Keratinocyte (primary cell): ENCODE measurements around the gene DENND5A. TPM values are rescaled to one million over a fixed set of nuclear protein-coding genes. Genes with fewer than 3 reads are reported as not detected.

Experiments used
- DNase-seq: peaks from one replicate; pipeline ENCODE4 v3.0.0-alpha.2; 2011; ENCODE audit warnings: low read depth, missing footprints, low spot score
- FAIRE-seq: peaks from 2 replicates; lab custom pipeline; 2011; peaks lifted over from hg19 to GRCh38; lab: Jason Lieb, UNC
- H2AFZ ChIP-seq: 2 replicates; pipeline ENCODE4 v1.6.0; 2012; ENCODE audit warnings: low read length, control low read depth, inconsistent platforms; ENCODE audit not compliant: control insufficient read depth
- H3K27ac ChIP-seq: 2 replicates; pipeline ENCODE4 v1.5.1; 2011; ENCODE audit warnings: low read length; ENCODE audit not compliant: control insufficient read depth, insufficient read depth
- H3K27me3 ChIP-seq: 3 replicates; pipeline ENCODE4 v1.6.0; 2011; ENCODE audit warnings: low read length; ENCODE audit not compliant: control insufficient read depth, insufficient read depth; ENCODE audit errors: extremely low read depth
- H3K36me3 ChIP-seq, 2 experiments: 2 replicates in 1 of 2; 3 replicates in 1 of 2; pipeline ENCODE4 v1.5.1; 2011; ENCODE audit warnings: low read length in 2 of 2, mild to moderate bottlenecking in 1 of 2; ENCODE audit not compliant: control insufficient read depth in 2 of 2, insufficient read depth in 2 of 2; ENCODE audit errors: extremely low read depth in 1 of 2
- H3K4me1 ChIP-seq: 3 replicates; pipeline ENCODE4 v1.5.1; 2011; ENCODE audit warnings: low read length; ENCODE audit not compliant: control insufficient read depth, insufficient read depth; ENCODE audit errors: extremely low read depth
- H3K4me2 ChIP-seq: 3 replicates; pipeline ENCODE4 v1.6.0; 2011; ENCODE audit warnings: low read depth, low read length; ENCODE audit not compliant: control insufficient read depth, insufficient read depth; ENCODE audit errors: extremely low read depth
- H3K4me3 ChIP-seq, 3 experiments: fragments of 200-600 bp in 1 of 3; sonication (generic) in 1 of 3; 2 replicates in 2 of 3; 3 replicates in 1 of 3; pipeline ENCODE4 v1.5.1; 2011 to 2016; ENCODE audit warnings: low read length in 3 of 3, mild to moderate bottlenecking in 3 of 3, control low read depth in 2 of 3, inconsistent platforms in 1 of 3, low read depth in 1 of 3, mixed read lengths in 1 of 3, mixed run types in 1 of 3, moderate library complexity in 1 of 3; ENCODE audit not compliant: control insufficient read depth in 2 of 3, insufficient read depth in 2 of 3; ENCODE audit errors: extremely low read depth in 1 of 3
- H3K79me2 ChIP-seq: 2 replicates; pipeline ENCODE4 v1.6.0; 2012; ENCODE audit warnings: low read length; ENCODE audit not compliant: control insufficient read depth, insufficient read depth
- H3K9ac ChIP-seq: 3 replicates; pipeline ENCODE4 v1.6.0; 2011; ENCODE audit warnings: low read length; ENCODE audit not compliant: control insufficient read depth, insufficient read depth; ENCODE audit errors: extremely low read depth
- H3K9me1 ChIP-seq: 3 replicates; pipeline ENCODE4 v1.6.0; 2011; ENCODE audit warnings: low read length; ENCODE audit not compliant: control insufficient read depth, insufficient read depth; ENCODE audit errors: extremely low read depth
- H3K9me3 ChIP-seq: 2 replicates; pipeline ENCODE4 v1.5.1; 2012; ENCODE audit warnings: low read depth, low read length; ENCODE audit not compliant: control insufficient read depth
- H4K20me1 ChIP-seq: 3 replicates; pipeline ENCODE4 v1.6.0; 2011; ENCODE audit warnings: low read length; ENCODE audit not compliant: control insufficient read depth, insufficient read depth; ENCODE audit errors: extremely low read depth
- EZH2 ChIP-seq: IDR thresholded peaks from one replicate; pipeline ENCODE4 v1.6.1; 2012; ENCODE audit warnings: inconsistent platforms, mild to moderate bottlenecking, low read length, moderate library complexity
- dilution Hi-C: fragments of 300-500 bp; cut with MboI; formaldehyde crosslinking; loops from one replicate; pipeline ENCODE4 v1.7.0; 2020; ENCODE audit warnings: low sequenced_read_pairs; ENCODE audit not compliant: extremely low pct_ligation_motif_present
- polyA plus RNA-seq, 5 experiments: library from polyadenylated mRNA; depleted of rRNA in 3 of 5; stranded (reverse) in 3 of 5; stranded (forward) in 1 of 5; unstranded in 1 of 5; fragments of >200 nt; gene quantifications; 1 replicate in 1 of 5; 2 replicates in 3 of 5; 3 replicates in 1 of 5; pipeline versions ENCODE4 v1.2.1 to v1.2.3, GENCODE V29; 2011 to 2012; ENCODE audit warnings: missing spikeins in 2 of 5, low read depth in 1 of 5, low replicate concordance in 1 of 5
- TF ChIP-seq, protein P1 (sequence below), 3 experiments: IDR thresholded peaks in 1 of 3; conservative IDR thresholded peaks in 1 of 3; optimal IDR thresholded peaks in 1 of 3; 2 replicates in 2 of 3; 3 replicates in 1 of 3; pipeline versions ENCODE3 to v1.5.1; 2011; ENCODE audit warnings: low read length in 3 of 3, mild to moderate bottlenecking in 3 of 3, moderate library complexity in 2 of 3, control low read depth in 1 of 3, inconsistent platforms in 1 of 3; ENCODE audit not compliant: insufficient read depth in 2 of 3; ENCODE audit errors: extremely low read depth in 1 of 3

DENND5A gene
- polyA plus RNA-seq, 1 donor (not counting 4 experiments of a cell fraction or from before 2014, with no cell fraction given), result 49.1 TPM

DNA sequence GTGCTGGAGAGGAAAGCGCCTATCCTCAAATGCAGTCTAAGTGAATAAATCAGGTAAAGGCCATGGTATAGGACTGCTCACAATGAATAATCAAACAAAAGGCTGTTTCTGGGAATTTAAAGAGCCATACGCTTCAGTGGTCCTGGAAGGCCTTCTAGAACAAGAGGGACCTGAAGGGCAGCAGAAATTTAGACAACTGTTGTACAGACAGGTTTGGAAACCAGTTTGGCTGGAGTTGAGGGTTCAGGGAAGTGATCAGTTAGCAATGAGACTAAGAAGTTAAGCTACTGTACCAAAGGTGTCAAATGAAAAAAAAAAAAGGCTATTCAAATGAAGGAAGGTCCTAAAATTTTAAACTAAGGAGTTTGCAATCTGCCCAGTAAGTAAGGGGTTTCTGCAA, 117.1 kb downstream of the DENND5A start:
- no peaks in the 10 kb centered on the region for H3K79me2 ChIP-seq
- DNase-seq (no peak), FAIRE-seq (no peak)
- no peaks in the 10 kb centered on the region for H3K9me1 ChIP-seq
- H2AFZ ChIP-seq, result no peak overlapping the region
- peaks cover 22 to 26% of the 10 kb centered on the region in 2 experiments for H3K36me3 ChIP-seq
- no peak overlapping the region for H3K4me3 ChIP-seq
- no peak overlapping the region for H3K27ac ChIP-seq
- H3K4me2 ChIP-seq, result no peak overlapping the region
- no peaks in the 10 kb centered on the region for H3K9me3 ChIP-seq
- TF ChIP-seq, protein P1, sequence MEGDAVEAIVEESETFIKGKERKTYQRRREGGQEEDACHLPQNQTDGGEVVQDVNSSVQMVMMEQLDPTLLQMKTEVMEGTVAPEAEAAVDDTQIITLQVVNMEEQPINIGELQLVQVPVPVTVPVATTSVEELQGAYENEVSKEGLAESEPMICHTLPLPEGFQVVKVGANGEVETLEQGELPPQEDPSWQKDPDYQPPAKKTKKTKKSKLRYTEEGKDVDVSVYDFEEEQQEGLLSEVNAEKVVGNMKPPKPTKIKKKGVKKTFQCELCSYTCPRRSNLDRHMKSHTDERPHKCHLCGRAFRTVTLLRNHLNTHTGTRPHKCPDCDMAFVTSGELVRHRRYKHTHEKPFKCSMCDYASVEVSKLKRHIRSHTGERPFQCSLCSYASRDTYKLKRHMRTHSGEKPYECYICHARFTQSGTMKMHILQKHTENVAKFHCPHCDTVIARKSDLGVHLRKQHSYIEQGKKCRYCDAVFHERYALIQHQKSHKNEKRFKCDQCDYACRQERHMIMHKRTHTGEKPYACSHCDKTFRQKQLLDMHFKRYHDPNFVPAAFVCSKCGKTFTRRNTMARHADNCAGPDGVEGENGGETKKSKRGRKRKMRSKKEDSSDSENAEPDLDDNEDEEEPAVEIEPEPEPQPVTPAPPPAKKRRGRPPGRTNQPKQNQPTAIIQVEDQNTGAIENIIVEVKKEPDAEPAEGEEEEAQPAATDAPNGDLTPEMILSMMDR (optimal IDR thresholded peaks at IDR 0.05 in 1 of 3, IDR thresholded peaks at IDR 0.05 in 1 of 3, conservative IDR thresholded peaks at IDR 0.05 in 1 of 3; ENCODE audit: extremely low read depth in 1 of 3, insufficient read depth in 2 of 3, low read length in 3 of 3), result no peak
- TF ChIP-seq EZH2, result no peak
- dilution Hi-C loops, result no loop called here
- H3K4me1 ChIP-seq, result peaks cover 24% of the 10 kb centered on the region
- no peak overlapping the region for H3K9ac ChIP-seq
- no peaks in the 10 kb centered on the region for H3K27me3 ChIP-seq
- no peaks in the 10 kb centered on the region for H4K20me1 ChIP-seq

DNA sequence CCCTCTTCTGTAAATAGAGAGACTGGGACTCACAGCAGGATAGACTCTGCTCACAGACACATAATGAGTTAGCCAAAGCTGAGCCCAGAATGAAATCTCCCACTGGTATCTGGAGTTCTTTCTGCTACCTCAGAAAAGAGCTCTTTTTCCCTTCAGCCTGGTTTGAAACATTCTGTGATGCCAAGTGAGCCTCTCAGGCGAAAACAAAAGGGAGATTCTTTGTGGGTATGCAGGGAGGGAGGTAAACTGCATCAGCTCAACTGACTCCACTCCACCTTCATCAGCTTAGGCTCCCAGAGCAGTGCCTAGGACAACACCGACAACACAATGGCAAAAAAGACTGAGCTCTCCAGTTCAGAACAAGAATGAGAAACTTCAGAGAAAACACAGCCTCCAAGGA, 118.7 kb downstream of the DENND5A start:
- H3K27ac ChIP-seq, result no peak overlapping the region
- H3K4me1 ChIP-seq, result peaks cover 24% of the 10 kb centered on the region
- no peaks in the 10 kb centered on the region for H3K9me3 ChIP-seq
- no peaks in the 10 kb centered on the region for H3K9me1 ChIP-seq
- DNase-seq, result no peak
- H3K4me3 ChIP-seq, result no peak overlapping the region
- dilution Hi-C loops, result no loop called here
- no peak overlapping the region for H3K9ac ChIP-seq
- no peaks in the 10 kb centered on the region for H4K20me1 ChIP-seq
- H3K79me2 ChIP-seq, result no peaks in the 10 kb centered on the region
- H3K36me3 ChIP-seq, result peaks cover 26 to 31% of the 10 kb centered on the region in 2 experiments
- H3K4me2 ChIP-seq, result no peak overlapping the region
- H3K27me3 ChIP-seq, result no peaks in the 10 kb centered on the region
- TF ChIP-seq EZH2, result no peak
- TF ChIP-seq, protein P1 (optimal IDR thresholded peaks at IDR 0.05 in 1 of 3, IDR thresholded peaks at IDR 0.05 in 1 of 3, conservative IDR thresholded peaks at IDR 0.05 in 1 of 3; ENCODE audit: extremely low read depth in 1 of 3, insufficient read depth in 2 of 3, low read length in 3 of 3), result no peak
- H2AFZ ChIP-seq, result no peak overlapping the region
- FAIRE-seq, result no peak
